Astrocyte (in vitro differentiated cells and primary cell): ENCODE measurements around the gene SGIP1. TPM values are rescaled to one million over a fixed set of nuclear protein-coding genes. Genes with fewer than 3 reads are reported as not detected.

Experiments
- DNase-seq: peaks from one replicate; pipeline ENCODE4 v3.0.0-alpha.2; 2010; ENCODE audit warnings: low read depth
- FAIRE-seq: peaks from 2 replicates; lab custom pipeline; 2011; peaks lifted over from hg19 to GRCh38; lab: Jason Lieb, UNC
- H2AFZ ChIP-seq: 2 replicates; pipeline ENCODE4 v1.6.0; 2012; ENCODE audit warnings: low read depth, low read length, inconsistent platforms
- H3K27ac ChIP-seq: 2 replicates; pipeline ENCODE4 v1.5.1; 2011; ENCODE audit warnings: low read depth, low read length, inconsistent platforms
- H3K27me3 ChIP-seq: 2 replicates; pipeline ENCODE4 v1.6.0; 2011; ENCODE audit warnings: low read length, inconsistent platforms; ENCODE audit not compliant: insufficient read depth
- H3K36me3 ChIP-seq: 2 replicates; pipeline ENCODE4 v1.5.1; 2011; ENCODE audit warnings: low read length, inconsistent platforms; ENCODE audit not compliant: insufficient read depth
- H3K4me1 ChIP-seq: 2 replicates; pipeline ENCODE4 v1.5.1; 2011; ENCODE audit warnings: low read length, inconsistent platforms; ENCODE audit not compliant: insufficient read depth
- H3K4me2 ChIP-seq: 2 replicates; pipeline ENCODE4 v1.6.0; 2012; ENCODE audit warnings: low read length, inconsistent platforms
- H3K4me3 ChIP-seq: 2 replicates; pipeline ENCODE4 v1.5.1; 2011; ENCODE audit warnings: low read depth, mild to moderate bottlenecking, low read length, inconsistent platforms; ENCODE audit not compliant: insufficient read depth
- H3K79me2 ChIP-seq: 2 replicates; pipeline ENCODE4 v1.6.0; 2012; ENCODE audit warnings: mild to moderate bottlenecking, low read length, inconsistent platforms; ENCODE audit not compliant: insufficient read depth
- H3K9ac ChIP-seq: 2 replicates; pipeline ENCODE4 v1.6.0; 2012; ENCODE audit warnings: mild to moderate bottlenecking, low read length, inconsistent platforms
- H3K9me3 ChIP-seq: 2 replicates; pipeline ENCODE4 v1.5.1; 2012; ENCODE audit warnings: low read depth, mild to moderate bottlenecking, low read length, inconsistent platforms; ENCODE audit not compliant: insufficient read depth
- H4K20me1 ChIP-seq: 2 replicates; pipeline ENCODE4 v1.6.0; 2012; ENCODE audit warnings: low read length, inconsistent platforms; ENCODE audit not compliant: insufficient read depth
- H3K27ac Mint-ChIP-seq: one replicate; pipeline ENCODE4 v1.8.0; 2021; ENCODE audit warnings: mild to moderate bottlenecking, mixed read lengths; ENCODE audit not compliant: unreplicated experiment
- H3K27me3 Mint-ChIP-seq: one replicate; pipeline ENCODE4 v1.8.0; 2021; ENCODE audit warnings: low read depth, mixed read lengths; ENCODE audit not compliant: unreplicated experiment
- H3K36me3 Mint-ChIP-seq: one replicate; pipeline ENCODE4 v1.8.0; 2021; ENCODE audit warnings: low read depth, mixed read lengths; ENCODE audit not compliant: unreplicated experiment
- H3K4me1 Mint-ChIP-seq: one replicate; pipeline ENCODE4 v1.8.0; 2021; ENCODE audit warnings: low read depth, mixed read lengths; ENCODE audit not compliant: unreplicated experiment
- H3K4me3 Mint-ChIP-seq: one replicate; pipeline ENCODE4 v1.8.0; 2021; ENCODE audit warnings: mild to moderate bottlenecking, moderate library complexity, mixed read lengths; ENCODE audit not compliant: unreplicated experiment
- H3K9me3 Mint-ChIP-seq: one replicate; pipeline ENCODE4 v1.8.0; 2021; ENCODE audit warnings: mild to moderate bottlenecking, mixed read lengths; ENCODE audit not compliant: unreplicated experiment
- CTCF ChIP-seq: IDR thresholded peaks from 2 replicates; pipeline ENCODE4 v1.5.1; 2011; ENCODE audit warnings: low read depth, mild to moderate bottlenecking, inconsistent platforms, low read length, moderate library complexity; ENCODE audit not compliant: insufficient read depth
- EZH2 ChIP-seq: IDR thresholded peaks from 2 replicates; pipeline ENCODE4 v1.6.1; 2012; ENCODE audit warnings: mild to moderate bottlenecking, low read length, inconsistent platforms; ENCODE audit not compliant: insufficient read depth
- total RNA-seq: library from RNA; stranded (reverse); gene quantifications from 2 replicates; pipeline ENCODE4 v1.2.1, GENCODE V29; 2021

The SGIP1 gene
- total RNA-seq, 1 donor from 2014 or later: 8.8 TPM

DNA sequence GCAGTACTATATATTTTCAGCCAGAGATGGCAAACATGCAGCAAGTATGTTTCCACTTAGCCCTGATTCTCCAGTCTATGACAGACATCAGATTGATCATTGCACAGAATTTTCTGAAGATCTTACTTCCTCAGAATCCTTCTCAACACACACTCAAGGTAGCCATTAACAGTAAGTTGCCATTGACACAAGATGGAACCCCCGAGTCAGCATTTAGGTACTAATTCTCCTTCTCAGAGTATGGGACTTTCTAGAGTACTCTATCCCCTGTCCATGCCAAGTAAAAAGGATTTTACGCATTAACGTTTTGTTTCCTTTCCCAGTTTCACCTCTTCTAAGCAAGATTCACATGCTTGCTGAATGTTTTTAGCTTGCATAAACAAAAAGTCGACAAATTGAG lies 63.5 kb downstream of the SGIP1 start:
- H3K27ac ChIP-seq: no peak overlapping the region
- no peak overlapping the region for H3K4me3 ChIP-seq
- no peaks in the 10 kb centered on the region for H4K20me1 ChIP-seq
- H3K4me1 ChIP-seq: peaks cover 18% of the 10 kb centered on the region
- Mint-ChIP-seq H3K27me3 (no peaks in the 10 kb centered on the region), H3K9me3 (peaks cover 3% of the 10 kb centered on the region), H3K4me3 (no peak overlapping the region), H3K4me1 (peaks cover 9% of the 10 kb centered on the region), H3K27ac (no peak overlapping the region), H3K36me3 (peaks cover 3% of the 10 kb centered on the region)
- DNase-seq (no peak), FAIRE-seq (no peak)
- no peaks in the 10 kb centered on the region for H3K27me3 ChIP-seq
- no peaks in the 10 kb centered on the region for H3K36me3 ChIP-seq
- H3K9ac ChIP-seq: no peak overlapping the region
- TF ChIP-seq CTCF (no peak), EZH2 (no peak)
- H2AFZ ChIP-seq: no peak overlapping the region
- no peaks in the 10 kb centered on the region for H3K9me3 ChIP-seq
- H3K4me2 ChIP-seq: no peak overlapping the region
- no peaks in the 10 kb centered on the region for H3K79me2 ChIP-seq

DNA sequence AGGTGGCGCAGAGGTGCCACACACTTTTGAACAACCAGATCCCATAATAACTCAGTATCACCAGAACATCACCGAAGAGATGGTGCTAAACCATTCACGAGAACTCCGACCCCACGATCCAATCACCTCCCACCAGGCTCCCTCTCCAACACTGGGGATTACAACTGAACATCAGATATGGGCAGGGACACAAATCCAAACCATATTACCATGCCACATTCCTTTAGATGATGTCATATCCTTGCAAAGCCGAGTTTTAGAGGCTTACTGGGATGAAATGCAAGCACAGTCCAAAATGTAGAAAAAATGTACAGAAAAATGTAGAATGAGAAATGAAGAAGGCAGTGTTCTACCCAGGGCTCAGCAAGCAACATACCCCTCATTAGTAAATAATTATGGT lies 64.7 kb downstream of the SGIP1 start:
- Histone ChIP-seq H3K79me2 (no peaks in the 10 kb centered on the region), H2AFZ (no peak overlapping the region), H3K4me1 (peaks cover 18% of the 10 kb centered on the region), H3K36me3 (no peaks in the 10 kb centered on the region), H3K27me3 (no peaks in the 10 kb centered on the region), H3K9ac (peak overlapping the region; percentile 45), H3K4me3 (no peak overlapping the region), H3K4me2 (peak overlapping the region; percentile 56), H4K20me1 (no peaks in the 10 kb centered on the region), H3K9me3 (no peaks in the 10 kb centered on the region), H3K27ac (peak overlapping the region; percentile 59)
- TF ChIP-seq EZH2 (no peak), CTCF (no peak)
- Mint-ChIP-seq H3K9me3 (peaks cover 3% of the 10 kb centered on the region), H3K4me3 (no peak overlapping the region), H3K4me1 (peaks cover 9% of the 10 kb centered on the region), H3K27me3 (no peaks in the 10 kb centered on the region), H3K36me3 (peaks cover 3% of the 10 kb centered on the region), H3K27ac (peak overlapping the region; percentile 73)
- FAIRE-seq (peak; percentile 82), DNase-seq (peak; percentile 80)

DNA sequence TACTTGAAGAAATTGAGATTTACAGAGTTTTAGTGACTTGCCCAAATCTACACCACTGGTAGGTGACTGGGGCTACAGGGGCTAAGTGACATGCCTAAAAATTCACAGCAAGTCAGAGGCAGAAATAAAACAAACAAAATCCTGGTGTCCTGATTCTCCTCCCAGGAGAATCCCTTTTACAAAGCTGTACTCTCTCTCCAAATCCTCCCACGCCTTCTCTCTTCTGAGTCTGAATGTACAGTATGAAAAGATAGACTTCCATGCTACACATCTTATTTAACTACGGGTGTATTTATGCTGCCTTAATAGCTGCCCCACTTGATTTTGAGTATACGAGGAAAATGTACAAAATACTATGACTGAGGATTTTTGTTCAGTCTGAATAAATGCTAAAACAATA lies 65.4 kb downstream of the SGIP1 start:
- peaks cover 9% of the 10 kb centered on the region for H3K4me1 Mint-ChIP-seq
- FAIRE-seq (peak; percentile 34), DNase-seq (no peak)
- peak overlapping the region; percentile 59 for H3K27ac ChIP-seq
- TF ChIP-seq EZH2: no peak
- no peak for TF ChIP-seq CTCF
- H3K4me3 ChIP-seq: no peak overlapping the region
- H3K9me3 Mint-ChIP-seq: peaks cover 3% of the 10 kb centered on the region
- peaks cover 3% of the 10 kb centered on the region for H3K36me3 Mint-ChIP-seq
- H3K4me1 ChIP-seq: peaks cover 18% of the 10 kb centered on the region
- no peaks in the 10 kb centered on the region for H3K9me3 ChIP-seq
- H3K27ac Mint-ChIP-seq: peak overlapping the region; percentile 83
- H3K4me2 ChIP-seq: peak overlapping the region; percentile 56
- H3K27me3 ChIP-seq: no peaks in the 10 kb centered on the region
- H3K79me2 ChIP-seq: no peaks in the 10 kb centered on the region
- H3K27me3 Mint-ChIP-seq: no peaks in the 10 kb centered on the region
- H3K4me3 Mint-ChIP-seq: no peak overlapping the region
- H2AFZ ChIP-seq: no peak overlapping the region
- no peaks in the 10 kb centered on the region for H3K36me3 ChIP-seq
- H3K9ac ChIP-seq: peak overlapping the region; percentile 45
- no peaks in the 10 kb centered on the region for H4K20me1 ChIP-seq
